GM13976 (cell line): ENCODE results near the gene KIRREL3.

ENCODE experiments used
- DNase-seq: peaks from one replicate; pipeline ENCODE4 v3.0.0; 2012; ENCODE audit warnings: low spot score
- in situ Hi-C: fragments of 300-500 bp; cut with MboI; formaldehyde crosslinking; loops from one replicate; pipeline ENCODE4 v1.12.0; 2022; ENCODE audit warnings: low sequenced_read_pairs, mixed read lengths, inconsistent platforms; ENCODE audit not compliant: unreplicated experiment
- TF ChIP-seq, protein P1 (sequence below): IDR thresholded peaks from 2 replicates; pipeline ENCODE4 v1.5.1; 2012; ENCODE audit warnings: borderline replicate concordance, mild to moderate bottlenecking; ENCODE audit not compliant: insufficient read depth; ENCODE audit errors: extremely low read depth, missing control alignments, control extremely low read depth

The KIRREL3 gene

DNA sequence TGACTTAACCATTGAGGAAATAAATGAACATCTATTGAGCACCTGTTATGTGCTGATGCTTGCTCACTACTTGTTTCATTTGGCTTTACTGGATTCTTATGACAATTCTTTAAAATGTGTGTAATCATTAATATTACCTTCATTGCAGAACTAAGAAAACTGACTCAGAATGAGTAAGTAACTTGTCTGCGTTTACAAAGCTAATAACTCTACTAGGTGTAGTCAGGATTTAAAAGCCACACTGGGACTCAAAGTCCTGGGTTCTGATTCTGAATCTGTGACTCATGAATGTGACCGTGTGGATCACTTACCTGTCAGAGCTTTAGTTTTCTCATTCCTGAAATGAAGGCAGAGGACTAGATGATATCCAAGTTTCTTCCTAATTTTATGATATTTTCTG lies 23.4 kb upstream of the KIRREL3 start:
- DNase-seq, result no peak
- TF ChIP-seq, protein P1, sequence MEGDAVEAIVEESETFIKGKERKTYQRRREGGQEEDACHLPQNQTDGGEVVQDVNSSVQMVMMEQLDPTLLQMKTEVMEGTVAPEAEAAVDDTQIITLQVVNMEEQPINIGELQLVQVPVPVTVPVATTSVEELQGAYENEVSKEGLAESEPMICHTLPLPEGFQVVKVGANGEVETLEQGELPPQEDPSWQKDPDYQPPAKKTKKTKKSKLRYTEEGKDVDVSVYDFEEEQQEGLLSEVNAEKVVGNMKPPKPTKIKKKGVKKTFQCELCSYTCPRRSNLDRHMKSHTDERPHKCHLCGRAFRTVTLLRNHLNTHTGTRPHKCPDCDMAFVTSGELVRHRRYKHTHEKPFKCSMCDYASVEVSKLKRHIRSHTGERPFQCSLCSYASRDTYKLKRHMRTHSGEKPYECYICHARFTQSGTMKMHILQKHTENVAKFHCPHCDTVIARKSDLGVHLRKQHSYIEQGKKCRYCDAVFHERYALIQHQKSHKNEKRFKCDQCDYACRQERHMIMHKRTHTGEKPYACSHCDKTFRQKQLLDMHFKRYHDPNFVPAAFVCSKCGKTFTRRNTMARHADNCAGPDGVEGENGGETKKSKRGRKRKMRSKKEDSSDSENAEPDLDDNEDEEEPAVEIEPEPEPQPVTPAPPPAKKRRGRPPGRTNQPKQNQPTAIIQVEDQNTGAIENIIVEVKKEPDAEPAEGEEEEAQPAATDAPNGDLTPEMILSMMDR, result no peak
- in situ Hi-C loops, result no loop called here

DNA sequence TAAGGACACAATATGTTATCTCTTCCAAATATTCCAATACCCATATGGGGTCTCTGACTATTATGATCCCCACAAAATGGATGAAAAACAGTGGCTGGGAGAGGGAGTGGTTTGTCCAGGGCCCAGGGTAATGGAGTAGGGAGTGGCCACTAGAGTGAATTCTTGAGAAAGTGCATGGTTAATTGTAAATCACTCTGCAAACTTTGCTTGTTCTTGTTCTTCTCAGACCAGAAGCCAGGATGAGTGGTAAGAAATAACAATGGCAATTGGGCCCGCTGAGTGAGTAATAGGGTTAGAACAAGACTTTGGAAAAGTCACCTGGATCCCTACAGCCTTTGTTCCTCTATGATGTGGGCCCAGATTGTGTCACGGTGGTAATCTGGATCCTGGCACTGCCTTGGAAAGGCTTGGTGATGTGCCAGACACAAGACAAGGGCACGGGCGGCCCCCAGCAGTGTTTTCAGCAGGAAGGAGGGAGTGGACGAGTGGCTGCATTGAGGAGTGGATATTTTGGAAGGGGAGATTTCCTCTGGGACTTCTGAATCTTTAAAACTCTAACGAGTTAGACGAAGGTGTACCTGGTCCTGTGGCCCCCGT lies 18.2 kb upstream of the KIRREL3 start:
- in situ Hi-C loops, result no loop called here
- TF ChIP-seq, protein P1, result no peak
- DNase-seq, result no peak

DNA sequence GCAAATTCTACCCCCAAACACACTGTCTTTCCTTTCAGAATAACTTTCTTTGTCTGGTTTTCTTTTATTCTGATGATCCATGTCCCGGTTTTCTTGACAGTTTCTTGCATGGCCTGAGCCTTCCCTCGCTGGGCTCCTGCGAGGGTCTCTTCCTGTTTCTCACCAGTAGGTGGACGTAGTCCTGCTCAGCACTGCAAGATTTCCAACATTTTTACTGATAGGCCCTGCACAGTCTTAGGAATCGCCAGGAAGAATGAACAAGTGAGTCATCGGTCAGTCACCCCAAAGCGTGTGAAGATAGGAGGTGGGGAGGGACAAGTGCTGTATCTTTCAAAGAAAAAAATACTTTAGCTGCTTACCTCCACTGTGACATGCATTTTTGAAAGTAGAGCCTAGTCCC lies 16.9 kb upstream of the KIRREL3 start:
- in situ Hi-C loops, result no loop called here
- DNase-seq, result no peak
- TF ChIP-seq, protein P1, result no peak

DNA sequence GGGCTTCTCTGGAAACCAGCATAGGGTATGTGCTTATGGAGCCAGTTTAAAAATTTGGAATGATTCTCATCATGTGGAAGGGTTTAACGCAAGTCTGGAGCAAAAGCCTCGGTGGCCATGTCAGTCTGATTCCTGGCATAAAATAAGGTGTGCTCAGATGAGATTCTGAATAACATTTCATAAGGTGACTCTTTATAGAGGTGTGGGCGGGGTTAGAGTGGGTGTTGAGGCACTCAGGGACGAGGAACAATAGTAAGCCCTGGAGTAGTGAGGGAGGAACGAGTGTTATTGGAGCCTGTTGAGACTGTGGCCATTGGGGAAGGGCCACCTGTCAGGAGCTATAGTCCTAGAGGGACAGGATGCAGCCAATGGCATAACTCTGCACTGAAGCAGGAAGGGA lies 13.0 kb upstream of the KIRREL3 start:
- no peak for DNase-seq
- TF ChIP-seq, protein P1, result no peak
- in situ Hi-C loops, result no loop called here

DNA sequence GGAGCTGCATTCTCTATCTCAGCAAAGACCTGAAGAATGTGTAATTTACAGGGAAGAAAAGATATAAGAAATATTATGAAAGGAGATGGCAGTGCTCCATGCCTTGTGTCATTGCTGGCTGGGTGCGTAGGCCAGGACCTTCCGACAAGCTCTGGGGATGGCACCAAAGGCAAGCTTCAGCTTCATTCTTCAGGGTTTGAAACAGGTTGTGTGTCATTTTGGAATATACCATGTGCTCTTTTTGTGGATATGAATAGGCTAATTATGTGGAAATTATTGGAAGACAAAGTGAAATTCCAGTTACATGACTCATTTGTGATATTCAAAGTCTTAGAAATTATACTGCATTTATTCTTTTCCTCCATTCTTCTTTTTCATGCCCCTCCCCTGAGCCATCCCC lies 5.7 kb upstream of the KIRREL3 start:
- DNase-seq, result no peak
- in situ Hi-C loops, result no loop called here
- TF ChIP-seq, protein P1, result no peak

DNA sequence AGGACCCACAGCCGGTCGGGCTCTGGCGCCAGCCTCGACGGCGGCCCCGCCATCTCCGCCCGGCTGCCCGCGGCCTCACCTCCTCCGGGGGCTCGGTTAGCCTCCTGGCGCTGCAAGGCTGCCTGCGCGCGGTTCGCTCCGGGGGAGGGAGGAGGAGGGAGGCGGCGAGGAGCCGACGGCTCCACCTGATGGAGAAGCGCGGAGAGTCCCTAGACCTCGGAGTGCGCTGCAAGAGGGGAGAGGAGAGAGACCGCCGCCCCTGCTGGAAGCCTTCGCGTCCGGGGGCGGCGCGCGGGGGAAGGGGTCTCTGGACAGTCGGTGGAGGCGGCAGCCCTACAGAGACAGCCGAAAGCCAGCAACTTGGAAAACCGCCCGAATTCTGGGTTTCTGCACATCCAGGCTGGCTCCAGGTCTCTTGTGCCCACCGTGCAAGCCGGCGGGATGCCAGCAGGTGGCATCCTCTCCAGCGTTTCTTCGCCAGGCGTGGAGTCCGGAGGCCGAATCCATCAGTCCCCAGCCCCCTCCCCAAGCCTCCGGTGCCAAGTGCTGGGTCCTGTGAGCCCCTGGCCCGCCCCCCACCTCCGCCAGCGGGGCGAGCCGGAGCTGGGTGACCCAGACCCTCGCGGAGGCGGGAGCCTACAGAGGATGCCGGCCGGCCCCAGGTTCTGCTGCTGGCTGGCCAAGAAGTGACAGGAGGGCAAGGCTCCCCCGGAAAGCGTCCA lies 2.9 kb upstream of the KIRREL3 start:
- DNase-seq, result peak; percentile 51

More for the DNA sequence above, 2.9 kb upstream of the KIRREL3 start:
- in situ Hi-C loops, result no loop called here
- TF ChIP-seq, protein P1, result no peak
